Endodermal cell (in vitro differentiated cells): ENCODE results near the gene KCNQ5. TPM values are rescaled to one million over a fixed set of nuclear protein-coding genes. Genes with fewer than 3 reads are reported as not detected.

ENCODE experiments used
- DNase-seq: peaks from one replicate; pipeline ENCODE4 v3.0.0-alpha.2; 2017
- H3K27ac ChIP-seq: 2 replicates; pipeline ENCODE4 v1.5.1; 2013; ENCODE audit warnings: mild to moderate bottlenecking, low read depth, low read length, moderate library complexity
- H3K27me3 ChIP-seq: 2 replicates; pipeline ENCODE4 v1.6.1; 2013; ENCODE audit warnings: mild to moderate bottlenecking, low read length, moderate library complexity; ENCODE audit not compliant: insufficient read depth, control insufficient read depth, poor library complexity, severe bottlenecking
- H3K36me3 ChIP-seq: 2 replicates; pipeline ENCODE4 v1.7.0; 2013; ENCODE audit warnings: mild to moderate bottlenecking, low read length, moderate library complexity; ENCODE audit not compliant: control insufficient read depth, insufficient read depth
- H3K4me1 ChIP-seq: one replicate; pipeline ENCODE4 v1.7.0; 2013; ENCODE audit warnings: low read length; ENCODE audit not compliant: control insufficient read depth, insufficient read depth
- H3K4me3 ChIP-seq: 2 replicates; pipeline ENCODE4 v1.5.1; 2013; ENCODE audit warnings: mild to moderate bottlenecking, low read length, moderate library complexity
- H3K9ac ChIP-seq: 2 replicates; pipeline ENCODE4 v1.6.1; 2013; ENCODE audit warnings: mild to moderate bottlenecking, low read length, moderate library complexity; ENCODE audit not compliant: poor library complexity, severe bottlenecking; ENCODE audit errors: extremely low read depth
- H3K9me3 ChIP-seq: 2 replicates; pipeline ENCODE4 v1.6.1; 2013; ENCODE audit warnings: mild to moderate bottlenecking, low read length, moderate library complexity; ENCODE audit not compliant: control insufficient read depth
- H3K27ac Mint-ChIP-seq: 2 replicates; pipeline ENCODE4 v1.8.0; 2020; ENCODE audit warnings: mixed read lengths
- H3K27me3 Mint-ChIP-seq: 2 replicates; pipeline ENCODE4 v1.8.0; 2021; ENCODE audit warnings: mild to moderate bottlenecking, mixed read lengths; ENCODE audit not compliant: insufficient read depth
- H3K36me3 Mint-ChIP-seq: 2 replicates; pipeline ENCODE4 v1.8.0; 2020; ENCODE audit warnings: low read depth, mixed read lengths
- H3K4me1 Mint-ChIP-seq: 2 replicates; pipeline ENCODE4 v1.8.0; 2020; ENCODE audit warnings: mixed read lengths
- H3K4me3 Mint-ChIP-seq: 2 replicates; pipeline ENCODE4 v1.8.0; 2020; ENCODE audit warnings: mild to moderate bottlenecking, moderate library complexity, mixed read lengths
- H3K9me3 Mint-ChIP-seq: 2 replicates; pipeline ENCODE4 v1.8.0; 2020; ENCODE audit warnings: mild to moderate bottlenecking, mixed read lengths
- WGBS, 2 experiments: methylation state at CpG; one replicate each; pipeline versions ENCODE4 v1.1.5 to v1.1.7; 2013; ENCODE audit warnings: missing lambda C conversion rate in 2 of 2, mixed read lengths in 1 of 2; ENCODE audit not compliant: insufficient coverage in 1 of 2, insufficient read length in 1 of 2; 5-methylcytosine and 5-hydroxymethylcytosine counted together
- total RNA-seq, 2 donors: library from RNA; stranded (reverse); fragmentation: NEBNext Ultra II Directional in 1 of 2; extraction: Animal tissue kit (Norgen Biotek cat#: 25700) in 1 of 2; gene quantifications; 2 replicates in 1 of 2; 3 replicates in 1 of 2; pipeline ENCODE4 v1.2.1, GENCODE V29; 2021
- TF ChIP-seq, protein P1 (sequence below): fragments of 200-600 bp; sonication (generic); conservative IDR thresholded peaks from 2 replicates; pipeline ENCODE4 v1.5.0; 2021; ENCODE audit warnings: antibody characterized with exemption, mild to moderate bottlenecking

The KCNQ5 gene
- total RNA-seq, 2 donors from 2014 or later: 2.4 to 8.3 TPM

GRCh38 chr6:72720464-72720863 lies 98.6 kb downstream of the KCNQ5 start:
- H3K4me3 Mint-ChIP-seq: no peak overlapping the region
- peaks cover 2% of the 10 kb centered on the region for H3K27me3 Mint-ChIP-seq
- no peaks in the 10 kb centered on the region for H3K9me3 Mint-ChIP-seq
- H3K4me1 Mint-ChIP-seq: no peaks in the 10 kb centered on the region
- TF ChIP-seq, protein P1, sequence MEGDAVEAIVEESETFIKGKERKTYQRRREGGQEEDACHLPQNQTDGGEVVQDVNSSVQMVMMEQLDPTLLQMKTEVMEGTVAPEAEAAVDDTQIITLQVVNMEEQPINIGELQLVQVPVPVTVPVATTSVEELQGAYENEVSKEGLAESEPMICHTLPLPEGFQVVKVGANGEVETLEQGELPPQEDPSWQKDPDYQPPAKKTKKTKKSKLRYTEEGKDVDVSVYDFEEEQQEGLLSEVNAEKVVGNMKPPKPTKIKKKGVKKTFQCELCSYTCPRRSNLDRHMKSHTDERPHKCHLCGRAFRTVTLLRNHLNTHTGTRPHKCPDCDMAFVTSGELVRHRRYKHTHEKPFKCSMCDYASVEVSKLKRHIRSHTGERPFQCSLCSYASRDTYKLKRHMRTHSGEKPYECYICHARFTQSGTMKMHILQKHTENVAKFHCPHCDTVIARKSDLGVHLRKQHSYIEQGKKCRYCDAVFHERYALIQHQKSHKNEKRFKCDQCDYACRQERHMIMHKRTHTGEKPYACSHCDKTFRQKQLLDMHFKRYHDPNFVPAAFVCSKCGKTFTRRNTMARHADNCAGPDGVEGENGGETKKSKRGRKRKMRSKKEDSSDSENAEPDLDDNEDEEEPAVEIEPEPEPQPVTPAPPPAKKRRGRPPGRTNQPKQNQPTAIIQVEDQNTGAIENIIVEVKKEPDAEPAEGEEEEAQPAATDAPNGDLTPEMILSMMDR: no peak
- no peaks in the 10 kb centered on the region for H3K36me3 Mint-ChIP-seq
- no peaks in the 10 kb centered on the region for H3K36me3 ChIP-seq
- H3K27ac ChIP-seq: no peak overlapping the region
- H3K27me3 ChIP-seq: no peaks in the 10 kb centered on the region
- no peak for DNase-seq
- H3K27ac Mint-ChIP-seq: no peak overlapping the region
- no peak overlapping the region for H3K9ac ChIP-seq
- H3K4me1 ChIP-seq: no peaks in the 10 kb centered on the region
- 75% methylated on average over 1 of the region's 2 CpGs; no CpG with 5 or more reads in 1 of the 2 experiments for WGBS, 2 experiments
- no peaks in the 10 kb centered on the region for H3K9me3 ChIP-seq
- no peak overlapping the region for H3K4me3 ChIP-seq

- H3K36me3 ChIP-seq: no peaks in the 10 kb centered on the region
- H3K27ac Mint-ChIP-seq: no peak overlapping the region
- H3K27me3 Mint-ChIP-seq: peaks cover 2% of the 10 kb centered on the region
Observed at GRCh38 chr6:72721346-72721745, 99.5 kb downstream of the KCNQ5 start.

GRCh38 chr6:72724545-72724944 lies 102.7 kb downstream of the KCNQ5 start:
- Mint-ChIP-seq H3K27ac (no peak overlapping the region), H3K4me3 (no peak overlapping the region), H3K4me1 (no peaks in the 10 kb centered on the region), H3K36me3 (no peaks in the 10 kb centered on the region), H3K27me3 (peaks cover 2% of the 10 kb centered on the region), H3K9me3 (peaks cover 7% of the 10 kb centered on the region)
- Histone ChIP-seq H3K4me3 (no peak overlapping the region), H3K27me3 (no peaks in the 10 kb centered on the region), H3K4me1 (no peaks in the 10 kb centered on the region), H3K9me3 (peaks cover 10% of the 10 kb centered on the region), H3K36me3 (no peaks in the 10 kb centered on the region), H3K9ac (no peak overlapping the region), H3K27ac (no peak overlapping the region)
- WGBS, 2 experiments: 73 to 100% methylated on average over 1 to 2 of the region's 2 CpGs
- TF ChIP-seq, protein P1: no peak
- no peak for DNase-seq

More at GRCh38 chr6:72721346-72721745, 99.5 kb downstream of the KCNQ5 start:
- Histone ChIP-seq H3K9ac (no peak overlapping the region), H3K9me3 (no peaks in the 10 kb centered on the region), H3K27me3 (no peaks in the 10 kb centered on the region), H3K4me3 (no peak overlapping the region), H3K4me1 (no peaks in the 10 kb centered on the region), H3K27ac (no peak overlapping the region)
- no peak for DNase-seq
- Mint-ChIP-seq H3K4me1 (no peaks in the 10 kb centered on the region), H3K9me3 (no peaks in the 10 kb centered on the region), H3K4me3 (no peak overlapping the region), H3K36me3 (no peaks in the 10 kb centered on the region)
- TF ChIP-seq, protein P1: no peak
